ENCODE results near the gene CST7. TPM values are rescaled to one million over a fixed set of nuclear protein-coding genes. Genes with fewer than 3 reads are reported as not detected.

The CST7 gene
- total RNA-seq, 4 donors from 2014 or later = 1.1 to 4.7 (median 2.6) TPM

DNA sequence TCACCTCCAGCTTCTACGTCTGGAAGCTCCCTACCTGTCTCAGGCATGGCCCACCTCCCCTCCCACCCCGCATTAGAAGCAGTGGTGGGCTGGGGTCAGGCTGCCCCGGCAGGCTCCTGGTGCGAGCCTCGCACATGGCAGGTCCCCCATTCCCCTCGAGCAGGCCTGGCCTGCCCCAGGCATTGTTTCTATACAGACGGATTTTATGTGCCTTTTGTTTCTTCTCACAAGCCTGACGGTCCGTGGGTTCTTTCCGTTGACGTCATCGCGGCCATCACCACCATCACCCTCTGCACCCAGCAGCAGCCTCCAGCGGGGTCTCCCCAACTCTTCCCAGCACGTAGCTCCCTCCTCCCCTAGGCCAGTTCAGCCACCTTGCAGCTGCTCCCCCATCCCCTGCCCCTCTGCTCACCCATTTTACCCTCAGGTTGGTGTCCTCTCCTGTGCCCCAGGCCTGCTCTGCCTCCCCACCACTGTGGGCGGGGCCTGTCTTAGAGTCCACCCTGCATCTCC is 4.6 kb downstream of the CST7 start:
- TF ChIP-seq, protein P1, sequence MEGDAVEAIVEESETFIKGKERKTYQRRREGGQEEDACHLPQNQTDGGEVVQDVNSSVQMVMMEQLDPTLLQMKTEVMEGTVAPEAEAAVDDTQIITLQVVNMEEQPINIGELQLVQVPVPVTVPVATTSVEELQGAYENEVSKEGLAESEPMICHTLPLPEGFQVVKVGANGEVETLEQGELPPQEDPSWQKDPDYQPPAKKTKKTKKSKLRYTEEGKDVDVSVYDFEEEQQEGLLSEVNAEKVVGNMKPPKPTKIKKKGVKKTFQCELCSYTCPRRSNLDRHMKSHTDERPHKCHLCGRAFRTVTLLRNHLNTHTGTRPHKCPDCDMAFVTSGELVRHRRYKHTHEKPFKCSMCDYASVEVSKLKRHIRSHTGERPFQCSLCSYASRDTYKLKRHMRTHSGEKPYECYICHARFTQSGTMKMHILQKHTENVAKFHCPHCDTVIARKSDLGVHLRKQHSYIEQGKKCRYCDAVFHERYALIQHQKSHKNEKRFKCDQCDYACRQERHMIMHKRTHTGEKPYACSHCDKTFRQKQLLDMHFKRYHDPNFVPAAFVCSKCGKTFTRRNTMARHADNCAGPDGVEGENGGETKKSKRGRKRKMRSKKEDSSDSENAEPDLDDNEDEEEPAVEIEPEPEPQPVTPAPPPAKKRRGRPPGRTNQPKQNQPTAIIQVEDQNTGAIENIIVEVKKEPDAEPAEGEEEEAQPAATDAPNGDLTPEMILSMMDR (IDR thresholded peaks at IDR 0.05; ENCODE audit: low read depth) = no peak

DNA sequence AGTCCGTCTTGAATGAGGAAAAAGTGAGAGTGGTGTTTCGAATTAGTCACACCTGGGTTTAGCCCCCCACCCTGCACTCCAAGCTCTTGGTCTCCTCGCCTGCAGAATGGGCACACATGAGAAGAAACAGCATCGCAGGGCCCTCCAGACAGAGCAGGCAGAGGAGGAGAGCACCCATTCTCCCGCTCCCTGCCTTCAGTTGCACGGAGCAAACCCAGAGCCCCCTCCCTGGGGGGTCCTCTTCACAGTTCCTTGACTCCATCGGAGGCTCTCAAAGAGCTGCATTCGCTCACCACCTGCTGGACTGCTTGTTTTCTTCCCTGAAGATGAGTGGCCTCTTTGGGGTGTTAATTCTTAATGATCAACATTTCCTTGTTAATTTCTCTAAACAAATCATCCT is 5.1 kb downstream of the CST7 start:
- TF ChIP-seq, protein P1 (IDR thresholded peaks at IDR 0.05; ENCODE audit: low read depth) = no peak

DNA sequence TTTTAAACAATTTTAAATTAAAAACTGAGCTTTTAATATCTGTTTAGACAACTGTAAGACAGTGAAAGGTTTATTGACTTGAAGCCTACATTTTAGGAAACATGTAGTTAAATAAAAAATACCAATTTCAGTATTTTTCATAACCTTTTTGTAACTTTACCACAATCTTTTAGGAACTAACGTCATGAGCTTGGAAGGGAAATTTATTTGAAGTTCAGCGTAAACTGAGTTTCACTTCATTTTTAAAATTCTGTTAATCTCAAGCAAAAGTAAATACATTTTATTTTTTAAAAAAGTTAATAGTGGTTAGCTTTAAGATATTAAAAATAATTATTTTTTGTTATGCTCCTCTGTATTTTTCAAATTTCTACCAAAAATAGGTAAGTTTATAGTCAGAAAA is 5.5 kb downstream of the CST7 start:
- TF ChIP-seq, protein P1 (IDR thresholded peaks at IDR 0.05; ENCODE audit: low read depth) = no peak

DNA sequence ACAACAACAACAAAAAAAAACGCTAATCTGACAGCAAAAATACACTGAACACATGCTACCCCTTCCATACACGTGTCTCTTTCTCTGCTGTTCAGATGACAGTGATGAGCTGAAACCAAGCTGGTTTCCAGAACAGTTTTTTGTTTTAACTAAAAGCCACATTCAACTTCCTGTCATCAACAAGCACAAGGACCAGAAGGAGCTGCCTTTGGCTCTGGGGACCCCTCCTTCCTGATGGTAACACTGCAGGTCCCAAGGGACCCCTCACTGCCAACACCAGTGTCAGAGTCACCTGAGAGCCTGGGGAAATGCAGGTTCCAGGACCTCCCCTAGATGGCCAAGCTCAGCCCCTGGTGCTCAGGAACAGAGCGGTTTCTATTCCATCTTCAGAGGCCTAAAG is 6.0 kb downstream of the CST7 start:
- TF ChIP-seq, protein P1 (IDR thresholded peaks at IDR 0.05; ENCODE audit: low read depth) = no peak

DNA sequence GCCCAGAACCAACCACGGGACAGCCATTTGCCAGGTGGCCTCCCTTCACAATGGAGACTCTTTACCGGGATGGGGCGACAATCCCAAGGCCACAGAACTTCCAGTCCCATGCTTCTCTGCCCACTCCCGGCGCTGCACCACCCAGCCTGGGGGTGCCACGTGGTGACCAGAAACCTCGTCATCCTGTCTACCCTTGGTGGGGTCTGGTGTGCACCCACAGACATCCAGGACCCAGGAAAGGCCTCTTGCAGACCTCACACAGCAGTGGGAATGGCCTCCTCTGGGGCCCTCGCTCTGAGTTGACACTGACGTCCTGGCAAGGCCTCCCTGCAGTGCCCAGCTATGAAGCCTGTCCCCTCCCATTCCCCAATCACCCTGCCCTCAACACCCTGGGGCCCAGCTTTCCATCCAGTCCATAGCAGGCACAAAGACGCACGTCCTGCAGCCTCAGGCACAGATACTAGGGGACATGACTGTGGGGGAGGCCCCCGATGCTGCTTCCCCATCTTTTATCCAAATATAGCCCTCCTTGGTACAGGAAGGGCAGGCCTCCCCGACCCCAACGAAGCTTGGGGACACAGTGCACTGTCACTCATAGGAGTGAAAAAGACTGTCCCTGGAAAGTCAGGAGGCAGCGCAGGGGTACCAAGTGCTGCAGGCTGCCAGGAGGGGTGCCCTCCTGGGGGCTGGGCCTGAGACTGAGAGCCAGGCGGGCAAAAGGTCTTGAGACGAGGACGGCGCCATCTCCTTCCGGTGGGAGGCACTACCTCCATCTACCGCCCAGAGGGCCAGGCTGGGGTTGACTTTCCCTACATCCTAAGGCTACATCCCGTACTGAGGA is 7.2 kb downstream of the CST7 start:
- TF ChIP-seq, protein P1 (IDR thresholded peaks at IDR 0.05; ENCODE audit: low read depth) = no peak

DNA sequence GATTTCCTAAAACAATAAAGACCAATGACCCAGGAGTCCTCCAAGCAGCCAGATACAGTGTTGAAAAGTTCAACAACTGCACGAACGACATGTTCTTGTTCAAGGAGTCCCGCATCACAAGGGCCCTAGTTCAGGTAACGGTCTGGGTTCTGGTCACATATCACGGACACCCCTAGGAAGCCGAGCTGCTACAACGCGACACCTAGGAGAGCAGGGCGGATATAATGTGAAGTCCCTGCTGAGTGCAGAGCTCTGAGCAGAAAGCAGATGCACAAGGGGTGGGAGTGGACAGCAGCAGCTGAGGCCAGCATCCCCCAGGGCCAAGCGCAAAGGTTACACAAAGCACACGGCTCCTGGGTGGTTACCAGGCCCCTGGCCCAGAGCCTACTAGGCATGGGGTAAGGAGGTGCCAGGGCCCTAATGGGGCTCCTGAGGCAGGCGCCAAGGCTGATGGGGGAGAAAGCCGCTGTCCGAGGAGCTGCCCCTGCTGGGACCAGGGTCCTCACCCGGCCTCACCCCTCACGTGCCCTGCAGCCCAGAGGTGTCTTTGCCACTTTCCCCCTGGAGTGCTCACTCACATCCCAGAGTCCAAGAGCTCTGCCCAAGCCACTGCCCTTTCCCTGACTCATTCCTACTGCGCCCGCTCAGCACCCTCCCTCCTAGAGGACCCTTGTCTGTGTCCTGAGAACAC is 8.4 kb downstream of the CST7 start:
- TF ChIP-seq, protein P1 (IDR thresholded peaks at IDR 0.05; ENCODE audit: low read depth) = no peak

All from subcutaneous adipose tissue (tissue), 4 donors.